ENCODE measurements around the gene ARAF.

GRCh38 chrX:47563801-47564315 lies 2.9 kb downstream of the ARAF start:
- no peak for TF ChIP-seq EZH2 (IDR thresholded peaks at IDR 0.05; ENCODE audit: insufficient read depth, poor library complexity, severe bottlenecking)
- no peak for TF ChIP-seq EZH2phosphoT487 (IDR thresholded peaks at IDR 0.05; ENCODE audit: insufficient read depth, low read depth)

All from GM23248 (cell line).